DND-41 (cell line): ENCODE data around the gene EIF4EBP2.
A peak's percentile ranks its signal among the peaks of the same experiment; 100 is the strongest.

Experiments used
- ATAC-seq: fragments of 200-7000 bp; cut with Tn5 transposase; 3 replicates; pipeline ENCODE4 v1.9.1; 2021; ENCODE audit warnings: low read depth; ENCODE audit not compliant: insufficient read depth
- DNase-seq: peaks from one replicate; pipeline ENCODE4 v3.0.0-alpha.2; 2020
- H2AFZ ChIP-seq: 2 replicates; pipeline ENCODE4 v1.6.0; 2012; ENCODE audit warnings: low read depth, low read length
- H3K27ac ChIP-seq: 2 replicates; pipeline ENCODE4 v1.5.1; 2012; ENCODE audit warnings: low read length, inconsistent platforms
- H3K27me3 ChIP-seq: fragments of 200-600 bp; sonication (generic); 2 replicates; pipeline ENCODE4 v1.6.0; 2012; ENCODE audit warnings: low read length, mild to moderate bottlenecking, inconsistent platforms; ENCODE audit not compliant: insufficient read depth, poor library complexity
- H3K36me3 ChIP-seq: 2 replicates; pipeline ENCODE4 v1.5.1; 2012; ENCODE audit warnings: low read length, inconsistent platforms; ENCODE audit not compliant: insufficient read depth
- H3K4me1 ChIP-seq: 2 replicates; pipeline ENCODE4 v1.5.1; 2012; ENCODE audit warnings: mild to moderate bottlenecking, low read length; ENCODE audit not compliant: insufficient read depth
- H3K4me2 ChIP-seq: 2 replicates; pipeline ENCODE4 v1.6.0; 2012; ENCODE audit warnings: mild to moderate bottlenecking, moderate library complexity, low read length, inconsistent platforms; ENCODE audit not compliant: insufficient read depth
- H3K4me3 ChIP-seq, 2 experiments: fragments of 200-600 bp in 1 of 2; shearing (Covaris generic) in 1 of 2; 2 replicates each; pipeline ENCODE4 v1.5.1; 2012 to 2016; ENCODE audit warnings: inconsistent platforms in 2 of 2, low read length in 2 of 2, mild to moderate bottlenecking in 2 of 2, low read depth in 1 of 2, moderate library complexity in 1 of 2
- H3K79me2 ChIP-seq: 2 replicates; pipeline ENCODE4 v1.6.0; 2012; ENCODE audit warnings: low read length, inconsistent platforms; ENCODE audit not compliant: insufficient read depth
- H3K9ac ChIP-seq: 2 replicates; pipeline ENCODE4 v1.6.0; 2012; ENCODE audit warnings: low read depth, mild to moderate bottlenecking, inconsistent platforms, low read length, moderate library complexity
- H3K9me3 ChIP-seq: 2 replicates; pipeline ENCODE4 v1.5.1; 2012; ENCODE audit warnings: low read length, moderate library complexity, mild to moderate bottlenecking, inconsistent platforms; ENCODE audit not compliant: insufficient read depth, severe bottlenecking
- H4K20me1 ChIP-seq: 2 replicates; pipeline ENCODE4 v1.6.0; 2012; ENCODE audit warnings: low read length; ENCODE audit not compliant: insufficient read depth
- CTCF ChIP-seq: IDR thresholded peaks from 2 replicates; pipeline ENCODE4 v1.5.1; 2012; ENCODE audit warnings: borderline replicate concordance, low read length, moderate library complexity, mild to moderate bottlenecking; ENCODE audit not compliant: poor library complexity, severe bottlenecking; ENCODE audit errors: extremely low read depth
- EZH2 ChIP-seq: IDR thresholded peaks from 3 replicates; pipeline ENCODE4 v1.6.1; 2012; ENCODE audit warnings: borderline replicate concordance, low read depth, mild to moderate bottlenecking, moderate library complexity, low read length, inconsistent platforms; ENCODE audit not compliant: severe bottlenecking

The EIF4EBP2 gene

GRCh38 chr10:70399177-70399576 is 4.8 kb upstream of the EIF4EBP2 start:
- Histone ChIP-seq H3K27me3 (no peaks in the 10 kb centered on the region), H2AFZ (no peak overlapping the region), H3K4me3 (no peak overlapping the region), H3K79me2 (peaks cover 1% of the 10 kb centered on the region), H3K4me1 (peaks cover 8% of the 10 kb centered on the region), H4K20me1 (no peaks in the 10 kb centered on the region), H3K27ac (no peak overlapping the region), H3K36me3 (no peaks in the 10 kb centered on the region), H3K4me2 (no peak overlapping the region), H3K9ac (no peak overlapping the region), H3K9me3 (no peaks in the 10 kb centered on the region)
- ATAC-seq (no peak), DNase-seq (no peak)
- TF ChIP-seq CTCF: no peak
- TF ChIP-seq EZH2: no peak

- Histone ChIP-seq H4K20me1 (peaks cover 28% of the 10 kb centered on the region), H3K4me3 (peak overlapping the region; percentile 30 to 75; a peak in 3 of 4 replicates), H3K4me2 (peak overlapping the region; percentile 85), H3K36me3 (peaks cover 12% of the 10 kb centered on the region), H3K27ac (peak overlapping the region; percentile 79), H2AFZ (peak overlapping the region; percentile 99), H3K79me2 (peaks cover 33% of the 10 kb centered on the region), H3K9me3 (no peaks in the 10 kb centered on the region), H3K9ac (peak overlapping the region; percentile 93), H3K4me1 (peaks cover 27% of the 10 kb centered on the region), H3K27me3 (no peaks in the 10 kb centered on the region)
- DNase-seq (no peak), ATAC-seq (peak; percentile 86)
- no peak for TF ChIP-seq EZH2
- TF ChIP-seq CTCF: no peak
These were observed 386 bp upstream of the EIF4EBP2 start for GRCh38 chr10:70403483-70404035.

GRCh38 chr10:70404787-70405036 is 767 bp downstream of the EIF4EBP2 start:
- Histone ChIP-seq H3K4me1 (peaks cover 27% of the 10 kb centered on the region), H3K79me2 (peaks cover 45% of the 10 kb centered on the region), H3K4me2 (peak overlapping the region; percentile 85), H3K27me3 (no peaks in the 10 kb centered on the region), H4K20me1 (peaks cover 37% of the 10 kb centered on the region), H3K27ac (peak overlapping the region; percentile 72), H3K9me3 (no peaks in the 10 kb centered on the region), H3K4me3 (peak overlapping the region; percentile 67 to 75), H3K9ac (peak overlapping the region; percentile 93), H3K36me3 (peaks cover 24% of the 10 kb centered on the region), H2AFZ (peak overlapping the region; percentile 72; the same call in 1 of the 2 replicates)
- no peak; the same call in 1 of the 3 replicates for ATAC-seq
- DNase-seq: no peak
- no peak for TF ChIP-seq EZH2
- no peak for TF ChIP-seq CTCF

GRCh38 chr10:70405037-70405824 is 1.3 kb downstream of the EIF4EBP2 start:
- ATAC-seq (peak; percentile 77), DNase-seq (peak; percentile 74)
- Histone ChIP-seq H2AFZ (0 out of 2 replicates have a peak overlapping the region, but pooled peaks have one; percentile 72), H3K9ac (peak overlapping the region; percentile 93), H3K4me2 (peak overlapping the region; percentile 85), H3K9me3 (no peaks in the 10 kb centered on the region), H3K36me3 (peaks cover 24% of the 10 kb centered on the region), H3K27me3 (no peaks in the 10 kb centered on the region), H3K4me3 (peak overlapping the region; percentile 67 to 75), H3K4me1 (peaks cover 27% of the 10 kb centered on the region), H3K79me2 (peaks cover 48% of the 10 kb centered on the region), H4K20me1 (peaks cover 39% of the 10 kb centered on the region), H3K27ac (peak overlapping the region; percentile 72)
- TF ChIP-seq EZH2 (no peak), CTCF (no peak)
